ENCODE measurements around the gene CRLF3.
"Not testable (repeated sequence)": the region's sequence is repeated elsewhere in the genome, so short reads cannot be mapped to it uniquely, and the experiment has no call there.

Gene CRLF3

GRCh38 chr17:30827082-30827481 is 2.6 kb upstream of the CRLF3 start:
- CTCF ChIA-PET, result interaction anchor here (0.6 to 2.8 kb wide), 2 partner anchors 21 to 500 kb away, joined by 3 to 8 read pairs; no protein-coding TSS in a partner anchor
- DNase-seq (ENCODE audit: extremely low spot score), result no peak
- TF ChIP-seq TARDBP (IDR thresholded peaks at IDR 0.05) (no peak), SUZ12 (IDR thresholded peaks at IDR 0.05) (no peak), LEF1 (IDR thresholded peaks at IDR 0.05; ENCODE audit: borderline replicate concordance) (no peak), SP1 (IDR thresholded peaks at IDR 0.05) (no peak), FOXA1 (IDR thresholded peaks at IDR 0.05) (no peak), ARNT (IDR thresholded peaks at IDR 0.05) (no peak), FOXK2 (IDR thresholded peaks at IDR 0.05) (no peak), FOXM1 (IDR thresholded peaks at IDR 0.05; ENCODE audit: borderline replicate concordance) (no peak), HDGF (IDR thresholded peaks at IDR 0.05; ENCODE audit: borderline replicate concordance) (no peak), CTBP1 (IDR thresholded peaks at IDR 0.05; ENCODE audit: borderline replicate concordance) (no peak), BHLHE40 (IDR thresholded peaks at IDR 0.05; ENCODE audit: borderline replicate concordance) (no peak), ELF4 (IDR thresholded peaks at IDR 0.05) (no peak), L3MBTL2 (conservative IDR thresholded peaks at IDR 0.05) (no peak), ZNF384 (IDR thresholded peaks at IDR 0.05) (no peak), NFRKB (IDR thresholded peaks at IDR 0.05) (no peak), PKNOX1 (IDR thresholded peaks at IDR 0.05) (no peak)
- POLR2A ChIA-PET, result no interaction called here

- TF ChIP-seq SP1 (IDR thresholded peaks at IDR 0.05), result no peak
- no peak for TF ChIP-seq FOXK2 (IDR thresholded peaks at IDR 0.05)
- TF ChIP-seq ELF4 (IDR thresholded peaks at IDR 0.05), result no peak
- no peak for TF ChIP-seq SUZ12 (IDR thresholded peaks at IDR 0.05)
- ChIA-PET POLR2A (interaction anchor here (1.0 to 3.8 kb wide), 8 partner anchors 9 to 115 kb away, joined by 3 to 14 read pairs (median 3); no protein-coding TSS in a partner anchor), CTCF (interaction anchor here (0.6 to 1.4 kb wide), 7 partner anchors 12 to 1017 kb away, joined by 3 to 10 read pairs (median 4); no protein-coding TSS in a partner anchor)
- DNase-seq (ENCODE audit: extremely low spot score), result peak; percentile 12
Measured at GRCh38 chr17:30824002-30824355, 513 bp downstream of the CRLF3 start.

- POLR2A ChIA-PET, result interaction anchor here (2.1 to 3.8 kb wide), 2 partner anchors 10 to 14 kb away, joined by 5 to 14 read pairs; no protein-coding TSS in a partner anchor
- CTCF ChIA-PET, result interaction anchor here (0.6 to 1.3 kb wide), 2 partner anchors 17 to 59 kb away, joined by 4 to 10 read pairs; no protein-coding TSS in a partner anchor
- no peak for DNase-seq (ENCODE audit: extremely low spot score)
- no peak for TF ChIP-seq FOXM1 (IDR thresholded peaks at IDR 0.05; ENCODE audit: borderline replicate concordance)
- no peak for TF ChIP-seq ARNT (IDR thresholded peaks at IDR 0.05)
- TF ChIP-seq FOXK2 (IDR thresholded peaks at IDR 0.05), result no peak
- TF ChIP-seq LEF1 (IDR thresholded peaks at IDR 0.05; ENCODE audit: borderline replicate concordance), result no peak
- no peak for TF ChIP-seq PKNOX1 (IDR thresholded peaks at IDR 0.05)
- TF ChIP-seq HDGF (IDR thresholded peaks at IDR 0.05; ENCODE audit: borderline replicate concordance), result no peak
- TF ChIP-seq BHLHE40 (IDR thresholded peaks at IDR 0.05; ENCODE audit: borderline replicate concordance), result no peak
- no peak for TF ChIP-seq NFRKB (IDR thresholded peaks at IDR 0.05)
- TF ChIP-seq SP1 (IDR thresholded peaks at IDR 0.05), result no peak
- no peak for TF ChIP-seq CTBP1 (IDR thresholded peaks at IDR 0.05; ENCODE audit: borderline replicate concordance)
- TF ChIP-seq SUZ12 (IDR thresholded peaks at IDR 0.05), result no peak
- no peak for TF ChIP-seq FOXA1 (IDR thresholded peaks at IDR 0.05)
- no peak for TF ChIP-seq ZNF384 (IDR thresholded peaks at IDR 0.05)
- TF ChIP-seq ELF4 (IDR thresholded peaks at IDR 0.05), result no peak
- TF ChIP-seq TARDBP (IDR thresholded peaks at IDR 0.05), result no peak
- TF ChIP-seq L3MBTL2 (conservative IDR thresholded peaks at IDR 0.05), result no peak
Measured at GRCh38 chr17:30823421-30823820, 1.1 kb downstream of the CRLF3 start.

DNA sequence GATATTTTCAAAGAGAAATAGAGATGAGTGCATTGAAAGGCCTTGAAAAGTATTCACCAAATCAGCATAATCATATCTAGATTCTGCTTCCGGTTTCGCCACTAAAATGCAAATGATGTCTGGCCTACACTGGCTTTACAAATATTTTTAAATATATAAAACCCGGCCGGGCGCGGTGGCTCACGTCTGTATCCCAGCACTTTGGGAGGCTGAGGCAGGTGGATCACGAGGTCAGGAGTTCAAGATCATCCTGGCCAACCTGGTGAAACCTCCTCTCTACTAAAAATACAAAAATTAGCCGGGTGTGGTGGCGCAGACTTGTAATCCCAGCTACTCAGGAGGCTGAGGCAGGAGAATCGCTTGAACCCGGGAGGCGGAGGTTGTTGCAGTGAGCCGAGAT is 1.6 kb downstream of the CRLF3 start:
- POLR2A ChIA-PET, result interaction anchor here (1.2 to 3.8 kb wide), 2 partner anchors 9 to 13 kb away, joined by 4 to 14 read pairs; partner anchors contain the start of gene ATAD5
- CTCF ChIA-PET; DNase-seq (ENCODE audit: extremely low spot score): not testable (repeated sequence)

- POLR2A ChIA-PET, result interaction anchor here (0.6 to 1.2 kb wide), 2 partner anchors 10 to 31 kb away, joined by 3 to 4 read pairs; partner anchors contain the start of gene ATAD5
- no peak for DNase-seq (ENCODE audit: extremely low spot score)
- CTCF ChIA-PET, result interaction anchor here (0.7 to 0.8 kb wide), 2 partner anchors 46 to 392 kb away, joined by 3 read pairs; no protein-coding TSS in a partner anchor
- no peak for TF ChIP-seq NFRKB (IDR thresholded peaks at IDR 0.05)
- TF ChIP-seq HDGF (IDR thresholded peaks at IDR 0.05; ENCODE audit: borderline replicate concordance), result no peak
- 0 out of 2 replicates have a peak, but pooled peaks have one; percentile 16 for TF ChIP-seq PKNOX1 (IDR thresholded peaks at IDR 0.05)
- TF ChIP-seq ZNF384 (IDR thresholded peaks at IDR 0.05), result no peak
- TF ChIP-seq CTBP1 (IDR thresholded peaks at IDR 0.05; ENCODE audit: borderline replicate concordance), result no peak
- no peak for TF ChIP-seq BHLHE40 (IDR thresholded peaks at IDR 0.05; ENCODE audit: borderline replicate concordance)
- TF ChIP-seq TARDBP (IDR thresholded peaks at IDR 0.05), result no peak
- no peak for TF ChIP-seq ARNT (IDR thresholded peaks at IDR 0.05)
Measured at GRCh38 chr17:30821871-30822723, 2.4 kb downstream of the CRLF3 start.
